Lower lobe of right lung (tissue), 2 donors: ENCODE results near the gene NRG2. TPM values are rescaled to one million over a fixed set of nuclear protein-coding genes. Genes with fewer than 3 reads are reported as not detected.

Experiments used
- ATAC-seq, 2 donors: fragments of 200-7000 bp; cut with Tn5 transposase; one replicate each; pipeline ENCODE4 v1.9.1; 2020 to 2022; ENCODE audit warnings: mild to moderate bottlenecking in 2 of 2, moderate library complexity in 2 of 2
- DNase-seq: peaks from one replicate; pipeline ENCODE4 v3.0.0-alpha.2; 2020
- H3K27ac ChIP-seq: fragments of 200-600 bp; one replicate; pipeline ENCODE4 v1.8.0; 2022
- H3K27me3 ChIP-seq: fragments of 200-600 bp; one replicate; pipeline ENCODE4 v1.8.0; 2022; ENCODE audit warnings: low read depth
- H3K36me3 ChIP-seq: fragments of 200-600 bp; one replicate; pipeline ENCODE4 v1.8.0; 2022; ENCODE audit warnings: mild to moderate bottlenecking
- H3K4me1 ChIP-seq: fragments of 200-600 bp; one replicate; pipeline ENCODE4 v1.8.0; 2022
- H3K4me3 ChIP-seq: fragments of 200-600 bp; one replicate; pipeline ENCODE4 v1.8.0; 2022; ENCODE audit warnings: mild to moderate bottlenecking
- H3K9me3 ChIP-seq: fragments of 200-600 bp; one replicate; pipeline ENCODE4 v1.8.0; 2022
- intact Hi-C: fragments of 100-400 bp; cut with DNase I; formaldehyde crosslinking; loops from one replicate; pipeline ENCODE4 v1.11.0; 2022
- total RNA-seq: library from RNA; stranded (reverse); fragmentation: NEBNext Ultra II Directional; extraction: Animal tissue kit (Norgen Biotek cat#: 25700); gene quantifications from one replicate; pipeline ENCODE4 v1.2.1, GENCODE V29; 2021
- TF ChIP-seq, protein P1 (sequence below): fragments of 200-600 bp; IDR thresholded peaks from one replicate; pipeline ENCODE4 v1.8.0; 2022; ENCODE audit warnings: antibody characterized with exemption, mild to moderate bottlenecking
- donor health status: DM: no; HTN: yes; CAD: no; lungs with severe emphysema.

NRG2 gene
- total RNA-seq, 1 donor from 2014 or later = 1.6 TPM

DNA sequence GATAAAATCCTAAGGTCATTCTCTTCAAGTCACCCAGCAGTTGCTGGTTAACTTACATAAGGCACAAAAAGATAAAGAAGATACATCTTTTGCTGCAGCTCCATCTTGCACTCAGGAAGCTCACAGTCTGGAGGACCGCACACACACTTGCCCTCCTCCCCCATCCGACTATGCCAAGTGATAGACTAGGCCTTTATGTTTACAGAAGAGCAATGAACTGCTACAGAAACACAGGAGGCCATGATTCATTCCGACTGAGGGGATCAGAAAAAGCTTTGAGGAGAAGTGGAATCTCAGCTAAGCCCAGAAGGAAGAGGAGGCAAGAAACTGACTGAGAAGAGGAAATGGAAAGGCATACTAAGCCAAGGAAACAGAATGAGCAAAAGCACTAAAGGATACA lies 17.4 kb downstream of the NRG2 start:
- H3K27ac ChIP-seq = no peak overlapping the region
- ATAC-seq = no peak
- no peaks in the 10 kb centered on the region for H3K9me3 ChIP-seq
- intact Hi-C loops = no loop called here
- no peak for DNase-seq
- H3K27me3 ChIP-seq = no peaks in the 10 kb centered on the region
- TF ChIP-seq, protein P1, sequence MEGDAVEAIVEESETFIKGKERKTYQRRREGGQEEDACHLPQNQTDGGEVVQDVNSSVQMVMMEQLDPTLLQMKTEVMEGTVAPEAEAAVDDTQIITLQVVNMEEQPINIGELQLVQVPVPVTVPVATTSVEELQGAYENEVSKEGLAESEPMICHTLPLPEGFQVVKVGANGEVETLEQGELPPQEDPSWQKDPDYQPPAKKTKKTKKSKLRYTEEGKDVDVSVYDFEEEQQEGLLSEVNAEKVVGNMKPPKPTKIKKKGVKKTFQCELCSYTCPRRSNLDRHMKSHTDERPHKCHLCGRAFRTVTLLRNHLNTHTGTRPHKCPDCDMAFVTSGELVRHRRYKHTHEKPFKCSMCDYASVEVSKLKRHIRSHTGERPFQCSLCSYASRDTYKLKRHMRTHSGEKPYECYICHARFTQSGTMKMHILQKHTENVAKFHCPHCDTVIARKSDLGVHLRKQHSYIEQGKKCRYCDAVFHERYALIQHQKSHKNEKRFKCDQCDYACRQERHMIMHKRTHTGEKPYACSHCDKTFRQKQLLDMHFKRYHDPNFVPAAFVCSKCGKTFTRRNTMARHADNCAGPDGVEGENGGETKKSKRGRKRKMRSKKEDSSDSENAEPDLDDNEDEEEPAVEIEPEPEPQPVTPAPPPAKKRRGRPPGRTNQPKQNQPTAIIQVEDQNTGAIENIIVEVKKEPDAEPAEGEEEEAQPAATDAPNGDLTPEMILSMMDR = no peak
- no peaks in the 10 kb centered on the region for H3K36me3 ChIP-seq
- no peaks in the 10 kb centered on the region for H3K4me1 ChIP-seq
- no peak overlapping the region for H3K4me3 ChIP-seq

DNA sequence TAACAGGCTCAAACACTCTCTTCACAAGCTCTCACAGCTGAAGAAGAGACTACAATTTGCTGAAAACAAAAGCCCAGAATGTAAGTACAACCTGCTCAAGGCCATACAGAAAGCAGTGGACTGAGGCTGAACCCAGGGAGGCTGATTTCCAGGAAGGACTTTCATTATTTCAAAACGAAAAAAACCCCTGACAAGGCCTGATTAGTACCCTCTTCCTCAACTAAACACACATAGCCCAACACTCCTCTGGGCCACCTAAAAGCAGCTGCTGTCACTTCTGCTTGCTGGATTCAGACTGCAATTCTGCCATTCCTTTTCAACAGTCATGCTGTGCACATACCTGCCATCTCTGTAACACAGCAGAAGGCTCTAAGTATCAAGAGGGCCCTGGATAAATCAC lies 18.2 kb downstream of the NRG2 start:
- intact Hi-C loops = no loop called here
- no peak for ATAC-seq

DNA sequence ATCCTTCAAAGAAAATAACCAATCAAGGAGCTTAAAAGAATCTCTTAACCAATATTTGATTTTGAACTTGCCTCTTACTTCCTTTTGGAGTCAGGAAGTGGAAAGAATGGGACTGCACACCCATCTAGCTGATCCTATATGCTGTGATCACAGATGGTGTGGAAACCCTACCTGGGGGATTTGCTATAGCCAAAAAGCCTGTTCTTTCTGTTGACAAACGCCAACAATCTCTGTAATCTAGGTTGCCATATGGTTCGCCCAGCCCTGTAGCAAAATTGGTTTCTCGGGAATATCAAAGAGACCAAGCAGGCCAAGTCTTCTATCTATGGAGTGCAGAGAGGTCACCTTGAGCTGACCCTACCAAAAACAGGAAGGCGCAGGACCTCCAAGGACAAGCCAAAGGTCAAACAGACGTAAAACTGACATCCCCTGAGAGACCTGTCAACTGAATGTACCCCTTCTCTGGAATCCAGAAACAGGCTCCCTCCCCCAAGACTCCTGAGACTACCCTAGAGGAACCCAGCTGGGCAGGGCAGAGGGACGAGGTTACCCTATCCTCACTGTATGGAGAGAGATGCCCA lies 19.4 kb downstream of the NRG2 start:
- no peak overlapping the region for H3K27ac ChIP-seq
- no peak overlapping the region for H3K4me3 ChIP-seq
- TF ChIP-seq, protein P1 = no peak
- H3K36me3 ChIP-seq = no peaks in the 10 kb centered on the region
- ATAC-seq (no peak), DNase-seq (no peak)
- H3K9me3 ChIP-seq = no peaks in the 10 kb centered on the region
- H3K27me3 ChIP-seq = no peaks in the 10 kb centered on the region
- intact Hi-C loops = no loop called here
- H3K4me1 ChIP-seq = no peaks in the 10 kb centered on the region

More for the DNA sequence above, 18.2 kb downstream of the NRG2 start:
- Histone ChIP-seq H3K27ac (no peak overlapping the region), H3K36me3 (no peaks in the 10 kb centered on the region), H3K27me3 (no peaks in the 10 kb centered on the region), H3K4me3 (no peak overlapping the region), H3K9me3 (no peaks in the 10 kb centered on the region), H3K4me1 (no peaks in the 10 kb centered on the region)
- DNase-seq = no peak
- TF ChIP-seq, protein P1 = no peak

DNA sequence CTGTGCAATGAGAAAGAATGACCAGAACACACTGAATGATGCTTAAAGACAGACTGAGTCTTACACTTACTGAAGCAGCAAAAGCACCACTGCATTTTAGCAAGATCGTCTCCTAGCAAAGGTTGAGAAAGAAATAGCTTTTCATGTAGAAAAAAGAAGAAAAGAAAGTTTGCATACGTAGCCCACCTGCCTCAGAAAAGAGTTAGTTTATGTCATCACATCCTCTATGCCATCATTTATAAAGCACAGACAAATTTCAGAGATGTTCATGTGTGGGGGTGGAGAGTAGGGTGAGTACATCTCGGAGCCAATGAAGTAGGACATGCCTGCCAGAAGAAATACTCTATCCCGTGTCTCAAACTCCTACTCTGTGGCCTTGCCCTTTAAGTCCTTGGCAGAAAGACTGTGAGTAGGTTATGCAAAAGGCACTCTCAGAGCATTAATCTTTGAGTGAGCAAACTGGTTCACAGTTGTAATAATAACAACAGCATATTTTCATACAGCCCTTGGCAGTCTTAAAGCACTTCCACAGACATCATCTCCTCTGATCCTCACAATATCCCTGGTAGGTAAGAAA lies 22.4 kb downstream of the NRG2 start:
- TF ChIP-seq, protein P1 = no peak
- H3K4me1 ChIP-seq = no peaks in the 10 kb centered on the region
- no peaks in the 10 kb centered on the region for H3K36me3 ChIP-seq
- intact Hi-C loops = no loop called here
- ATAC-seq (peak; percentile 29 to 41), DNase-seq (no peak)
- no peak overlapping the region for H3K4me3 ChIP-seq
- H3K9me3 ChIP-seq = no peaks in the 10 kb centered on the region
- H3K27me3 ChIP-seq = no peaks in the 10 kb centered on the region
- H3K27ac ChIP-seq = no peak overlapping the region

DNA sequence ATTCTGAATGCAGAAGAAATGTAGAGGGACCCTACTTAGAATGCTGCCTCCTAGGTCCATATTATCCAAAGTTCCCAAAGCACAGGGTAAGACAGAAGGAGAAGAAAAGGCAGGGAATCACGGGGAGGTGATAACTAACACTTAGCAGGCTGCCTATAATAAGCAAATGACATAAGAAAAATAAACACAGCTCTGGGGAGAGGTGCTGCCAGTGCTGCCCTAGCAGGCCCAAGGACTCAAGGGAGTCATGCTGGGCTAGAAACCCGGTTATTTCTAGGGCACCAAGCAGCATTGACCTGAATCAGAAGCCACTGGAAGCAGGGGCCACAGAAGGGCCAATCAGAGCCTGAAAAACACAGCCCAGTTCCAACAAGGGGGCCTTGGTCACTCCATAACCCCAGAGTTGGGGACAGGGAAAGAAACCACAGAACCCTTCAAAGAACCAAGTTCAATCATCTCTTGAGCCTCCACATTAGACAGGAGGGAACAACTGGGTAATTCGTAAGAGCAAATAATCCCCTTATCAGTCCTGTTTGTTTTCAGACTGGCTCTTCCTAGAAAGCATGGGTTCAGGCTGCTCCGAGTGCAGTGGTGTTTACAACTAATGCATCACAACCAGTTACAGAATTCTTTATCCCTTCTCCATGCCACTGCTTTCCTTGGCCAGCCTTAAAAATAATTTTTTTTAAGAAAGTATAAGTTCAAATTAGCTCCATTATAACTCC lies 24.0 kb downstream of the NRG2 start:
- Histone ChIP-seq H3K27ac (no peak overlapping the region), H3K9me3 (no peaks in the 10 kb centered on the region), H3K36me3 (no peaks in the 10 kb centered on the region), H3K4me3 (no peak overlapping the region), H3K27me3 (no peaks in the 10 kb centered on the region), H3K4me1 (no peaks in the 10 kb centered on the region)
- intact Hi-C loops = no loop called here
- DNase-seq (no peak), ATAC-seq (no peak)
- TF ChIP-seq, protein P1 = no peak
